Ishikawa (cell line): ENCODE data around the gene ZFX.

Experiments used
- CEBPB ChIP-seq: IDR thresholded peaks from 2 replicates; pipeline ENCODE4 v1.6.1; 2012
- CREB1 ChIP-seq: IDR thresholded peaks from 2 replicates; pipeline ENCODE4 v1.6.1; 2012; ENCODE audit warnings: low read depth
- EGR1 ChIP-seq: IDR thresholded peaks from 2 replicates; pipeline ENCODE4 v1.6.1; 2012
- EP300 ChIP-seq: IDR thresholded peaks from 2 replicates; pipeline ENCODE4 v1.6.1; 2012; ENCODE audit warnings: borderline replicate concordance
- FOXM1 ChIP-seq: IDR thresholded peaks from 2 replicates; pipeline ENCODE4 v1.6.1; 2012; ENCODE audit warnings: low read depth, borderline replicate concordance
- NFIC ChIP-seq: IDR thresholded peaks from 2 replicates; pipeline ENCODE4 v1.6.1; 2012
- RAD21 ChIP-seq: IDR thresholded peaks from 2 replicates; pipeline ENCODE4 v1.6.1; 2012; ENCODE audit warnings: low read depth
- TAF1 ChIP-seq: IDR thresholded peaks from 2 replicates; pipeline ENCODE4 v1.6.1; 2012; ENCODE audit warnings: low read depth, mild to moderate bottlenecking
- TCF12 ChIP-seq: IDR thresholded peaks from 2 replicates; pipeline ENCODE4 v1.6.1; 2012; ENCODE audit warnings: low read depth
- TEAD4 ChIP-seq: IDR thresholded peaks from 2 replicates; pipeline ENCODE4 v1.6.1; 2012
- YY1 ChIP-seq: IDR thresholded peaks from 2 replicates; pipeline ENCODE4 v1.6.1; 2012; ENCODE audit warnings: low read depth
- ZBTB7A ChIP-seq: IDR thresholded peaks from 2 replicates; pipeline ENCODE4 v1.6.1; 2012; ENCODE audit warnings: low read depth
- TF ChIP-seq, protein P1 (sequence below): IDR thresholded peaks from 2 replicates; pipeline ENCODE4 v1.6.1; 2012; ENCODE audit warnings: low read depth, mild to moderate bottlenecking
- TF ChIP-seq, protein P2 (sequence below): IDR thresholded peaks from 2 replicates; pipeline ENCODE4 v1.6.1; 2012
- TF ChIP-seq, protein P3 (sequence below): IDR thresholded peaks from 2 replicates; pipeline ENCODE4 v1.6.1; 2012

Gene ZFX

DNA sequence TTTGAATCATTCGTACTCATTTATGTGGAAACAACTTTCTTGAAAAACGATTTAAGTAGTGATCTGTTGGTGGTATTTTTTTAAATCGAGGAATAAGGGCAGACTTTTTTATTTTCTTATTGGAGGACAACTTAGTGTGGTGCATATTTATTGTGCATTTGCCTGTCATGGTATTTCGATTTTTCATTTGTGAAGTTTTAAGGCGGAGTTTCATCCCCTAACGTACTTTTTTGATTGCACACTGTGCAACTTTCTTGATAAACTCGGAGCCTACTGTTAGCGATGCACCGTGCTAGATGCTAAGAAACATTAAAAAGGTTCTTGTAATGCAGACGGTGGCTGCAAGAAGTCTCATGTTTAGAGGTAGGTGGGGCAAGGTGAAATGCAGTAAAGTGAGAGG, 1.4 kb downstream of the ZFX start:
- TF ChIP-seq EGR1: no peak
- TF ChIP-seq NFIC: no peak
- TF ChIP-seq CREB1: no peak
- TF ChIP-seq FOXM1: no peak
- no peak for TF ChIP-seq ZBTB7A
- no peak for TF ChIP-seq TEAD4
- no peak for TF ChIP-seq TAF1
- TF ChIP-seq, protein P1, sequence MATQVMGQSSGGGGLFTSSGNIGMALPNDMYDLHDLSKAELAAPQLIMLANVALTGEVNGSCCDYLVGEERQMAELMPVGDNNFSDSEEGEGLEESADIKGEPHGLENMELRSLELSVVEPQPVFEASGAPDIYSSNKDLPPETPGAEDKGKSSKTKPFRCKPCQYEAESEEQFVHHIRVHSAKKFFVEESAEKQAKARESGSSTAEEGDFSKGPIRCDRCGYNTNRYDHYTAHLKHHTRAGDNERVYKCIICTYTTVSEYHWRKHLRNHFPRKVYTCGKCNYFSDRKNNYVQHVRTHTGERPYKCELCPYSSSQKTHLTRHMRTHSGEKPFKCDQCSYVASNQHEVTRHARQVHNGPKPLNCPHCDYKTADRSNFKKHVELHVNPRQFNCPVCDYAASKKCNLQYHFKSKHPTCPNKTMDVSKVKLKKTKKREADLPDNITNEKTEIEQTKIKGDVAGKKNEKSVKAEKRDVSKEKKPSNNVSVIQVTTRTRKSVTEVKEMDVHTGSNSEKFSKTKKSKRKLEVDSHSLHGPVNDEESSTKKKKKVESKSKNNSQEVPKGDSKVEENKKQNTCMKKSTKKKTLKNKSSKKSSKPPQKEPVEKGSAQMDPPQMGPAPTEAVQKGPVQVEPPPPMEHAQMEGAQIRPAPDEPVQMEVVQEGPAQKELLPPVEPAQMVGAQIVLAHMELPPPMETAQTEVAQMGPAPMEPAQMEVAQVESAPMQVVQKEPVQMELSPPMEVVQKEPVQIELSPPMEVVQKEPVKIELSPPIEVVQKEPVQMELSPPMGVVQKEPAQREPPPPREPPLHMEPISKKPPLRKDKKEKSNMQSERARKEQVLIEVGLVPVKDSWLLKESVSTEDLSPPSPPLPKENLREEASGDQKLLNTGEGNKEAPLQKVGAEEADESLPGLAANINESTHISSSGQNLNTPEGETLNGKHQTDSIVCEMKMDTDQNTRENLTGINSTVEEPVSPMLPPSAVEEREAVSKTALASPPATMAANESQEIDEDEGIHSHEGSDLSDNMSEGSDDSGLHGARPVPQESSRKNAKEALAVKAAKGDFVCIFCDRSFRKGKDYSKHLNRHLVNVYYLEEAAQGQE: no peak
- TF ChIP-seq TCF12: no peak
- TF ChIP-seq, protein P2, sequence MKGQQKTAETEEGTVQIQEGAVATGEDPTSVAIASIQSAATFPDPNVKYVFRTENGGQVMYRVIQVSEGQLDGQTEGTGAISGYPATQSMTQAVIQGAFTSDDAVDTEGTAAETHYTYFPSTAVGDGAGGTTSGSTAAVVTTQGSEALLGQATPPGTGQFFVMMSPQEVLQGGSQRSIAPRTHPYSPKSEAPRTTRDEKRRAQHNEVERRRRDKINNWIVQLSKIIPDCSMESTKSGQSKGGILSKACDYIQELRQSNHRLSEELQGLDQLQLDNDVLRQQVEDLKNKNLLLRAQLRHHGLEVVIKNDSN: no peak
- no peak for TF ChIP-seq YY1
- no peak for TF ChIP-seq RAD21
- TF ChIP-seq, protein P3, sequence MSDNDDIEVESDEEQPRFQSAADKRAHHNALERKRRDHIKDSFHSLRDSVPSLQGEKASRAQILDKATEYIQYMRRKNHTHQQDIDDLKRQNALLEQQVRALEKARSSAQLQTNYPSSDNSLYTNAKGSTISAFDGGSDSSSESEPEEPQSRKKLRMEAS: no peak

DNA sequence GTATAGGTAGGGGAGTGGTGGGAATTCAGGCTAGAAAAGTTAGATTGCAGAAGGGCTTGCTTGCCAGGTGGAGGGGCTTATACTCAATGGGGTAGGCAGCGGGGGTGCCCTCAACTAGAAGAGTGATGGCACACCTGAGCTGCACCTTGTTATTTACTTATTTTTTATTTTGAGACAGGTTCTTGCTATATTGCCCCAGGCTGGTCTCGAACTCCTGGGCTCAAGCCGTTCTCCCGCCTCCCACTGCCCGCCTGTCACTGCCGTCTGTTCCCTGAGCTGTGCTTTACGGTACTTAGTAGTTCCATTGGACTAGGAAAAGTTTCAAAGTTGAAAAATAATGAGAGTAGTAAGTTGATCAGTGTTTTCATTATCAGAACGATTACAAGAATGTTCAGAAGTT, 2.0 kb downstream of the ZFX start:
- TF ChIP-seq EGR1 (no peak), ZBTB7A (no peak), RAD21 (no peak), NFIC (no peak), TAF1 (no peak), FOXM1 (no peak), CREB1 (no peak), TCF12 (no peak), YY1 (no peak), TEAD4 (no peak), CEBPB (no peak), EP300 (no peak)
- TF ChIP-seq, protein P3: no peak
- TF ChIP-seq, protein P2: no peak
- TF ChIP-seq, protein P1: no peak

DNA sequence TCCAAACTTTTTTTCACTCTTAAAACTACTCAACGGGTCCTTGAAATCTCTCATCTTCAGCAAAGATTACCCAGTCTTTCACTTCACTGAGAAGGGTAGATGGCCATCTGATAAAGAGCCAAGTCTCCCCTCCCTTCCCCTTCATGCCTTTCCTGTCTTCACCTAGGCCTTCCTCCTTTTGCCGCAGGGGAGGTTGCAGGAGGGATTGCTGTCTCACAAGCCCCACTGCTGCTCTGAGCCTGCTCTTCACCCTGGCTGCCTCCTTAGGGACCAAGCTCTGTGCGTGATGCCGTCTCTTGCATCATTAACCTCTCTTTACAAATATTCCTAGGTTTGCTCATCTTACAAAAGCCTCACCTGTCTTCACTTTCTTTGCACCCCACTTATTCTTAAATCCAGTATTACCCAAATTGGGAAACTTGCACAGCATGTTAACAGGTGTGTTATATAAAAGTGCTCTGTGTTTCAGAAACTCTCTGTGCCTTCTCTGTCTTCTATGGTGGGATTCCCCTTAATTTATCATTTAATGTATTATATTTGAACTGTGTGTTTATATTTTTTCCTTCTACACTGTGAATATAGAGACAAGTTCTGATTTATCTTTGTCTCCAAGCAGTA, 3.8 kb downstream of the ZFX start:
- TF ChIP-seq TEAD4 (no peak), NFIC (no peak), ZBTB7A (no peak), RAD21 (no peak), CEBPB (no peak), YY1 (no peak)
- TF ChIP-seq, protein P3: no peak

DNA sequence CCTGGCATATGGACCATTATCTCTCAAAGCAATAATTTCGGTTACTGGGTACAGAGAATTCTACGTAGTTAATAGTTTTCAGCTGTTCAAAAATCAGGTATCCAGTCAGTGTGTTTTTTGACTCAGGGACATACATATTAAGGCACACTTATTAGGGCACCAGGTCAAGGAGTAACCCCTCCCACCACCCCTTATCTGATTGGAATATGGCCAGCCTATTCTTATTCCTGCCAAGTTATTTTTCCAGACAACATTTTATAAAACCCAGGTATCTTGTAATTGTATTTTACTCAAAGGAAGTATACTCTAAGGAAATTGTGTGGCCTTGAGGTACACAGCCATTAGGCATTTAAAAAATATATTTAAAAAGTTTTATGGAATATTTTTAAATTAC, 4.3 kb downstream of the ZFX start:
- TF ChIP-seq NFIC (0 out of 2 replicates have a peak, but pooled peaks have one; percentile 46), TAF1 (no peak)

DNA sequence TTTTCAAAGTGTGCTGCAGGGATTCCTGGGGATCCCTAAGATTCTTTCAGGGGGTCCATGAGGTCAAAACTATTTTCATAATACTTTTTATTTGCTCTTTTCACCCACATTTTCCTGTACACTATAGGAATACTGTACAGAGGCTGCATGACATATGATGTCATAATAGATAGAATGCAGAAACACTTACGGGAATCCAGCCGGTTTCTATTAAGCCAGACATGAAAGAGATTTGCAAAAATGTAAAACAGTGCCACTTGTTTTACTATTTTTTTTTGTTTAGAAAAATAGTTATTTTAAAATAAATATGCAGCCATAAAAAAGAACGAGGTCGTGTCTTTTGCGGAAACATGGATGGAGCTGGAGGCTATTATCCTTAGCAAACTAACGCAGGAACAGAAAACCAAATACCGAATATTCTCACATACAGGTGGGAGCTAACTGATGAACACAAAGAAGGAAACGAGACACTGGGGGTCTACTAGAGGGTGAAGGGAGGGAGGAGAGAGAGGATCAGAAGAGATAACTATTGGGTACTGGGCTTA, 5.0 kb downstream of the ZFX start:
- TF ChIP-seq TCF12: no peak
- TF ChIP-seq, protein P3: no peak
- no peak for TF ChIP-seq EP300
- TF ChIP-seq CEBPB: no peak
- no peak for TF ChIP-seq EGR1
- TF ChIP-seq TEAD4: no peak
- TF ChIP-seq RAD21: no peak
- TF ChIP-seq NFIC: no peak
- TF ChIP-seq ZBTB7A: no peak
- no peak for TF ChIP-seq CREB1

DNA sequence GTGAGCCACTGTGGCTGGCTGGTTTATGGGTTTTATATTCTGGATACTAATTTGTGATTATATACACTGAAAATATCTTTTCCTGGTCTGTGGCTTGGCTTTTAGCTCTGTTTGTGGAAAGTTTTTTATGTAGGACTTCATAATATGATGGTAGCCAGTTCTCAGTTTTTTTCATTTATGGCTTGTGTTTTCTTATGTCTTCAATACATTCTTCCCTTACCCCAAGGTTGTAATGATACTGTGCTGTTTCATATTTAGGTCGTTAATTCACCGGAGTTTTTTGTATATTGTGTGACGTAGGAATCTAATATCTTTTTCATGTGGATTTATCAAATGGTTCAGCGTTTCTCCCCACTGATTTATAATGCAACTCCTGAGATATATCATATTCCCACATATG, 6.6 kb downstream of the ZFX start:
- TF ChIP-seq RAD21 (no peak), CEBPB (no peak), ZBTB7A (no peak), NFIC (no peak), TEAD4 (no peak), FOXM1 (no peak), EP300 (no peak), TCF12 (no peak), TAF1 (no peak), EGR1 (no peak), YY1 (no peak)
- TF ChIP-seq, protein P1: no peak
- TF ChIP-seq, protein P2: no peak
